DOHH2 (cell line): ENCODE measurements around the gene SEL1L.

Experiments used
- CTCF ChIP-seq: fragments of 200-600 bp; sonication (generic); IDR thresholded peaks from one replicate; pipeline ENCODE4 v1.5.1; 2014; ENCODE audit warnings: antibody characterized with exemption, mild to moderate bottlenecking, low read depth, low read length; ENCODE audit not compliant: poor library complexity, severe bottlenecking
- EZH2phosphoT487 ChIP-seq: fragments of 200-600 bp; sonication (generic); IDR thresholded peaks from 2 replicates; pipeline ENCODE4 v1.6.1; 2017; ENCODE audit warnings: borderline replicate concordance, mild to moderate bottlenecking, antibody characterized with exemption, low read length, moderate library complexity, mixed read lengths

GRCh38 chr14:81450976-81451375 is 82.7 kb downstream of the SEL1L start:
- no peak for TF ChIP-seq CTCF
- TF ChIP-seq EZH2phosphoT487, result no peak
